Measurements from ENCODE around the gene KRT75. TPM values are rescaled to one million over a fixed set of nuclear protein-coding genes. Genes with fewer than 3 reads are reported as not detected.

Gene KRT75
- total RNA-seq, 1 experiment from 2014 or later: not detected

DNA sequence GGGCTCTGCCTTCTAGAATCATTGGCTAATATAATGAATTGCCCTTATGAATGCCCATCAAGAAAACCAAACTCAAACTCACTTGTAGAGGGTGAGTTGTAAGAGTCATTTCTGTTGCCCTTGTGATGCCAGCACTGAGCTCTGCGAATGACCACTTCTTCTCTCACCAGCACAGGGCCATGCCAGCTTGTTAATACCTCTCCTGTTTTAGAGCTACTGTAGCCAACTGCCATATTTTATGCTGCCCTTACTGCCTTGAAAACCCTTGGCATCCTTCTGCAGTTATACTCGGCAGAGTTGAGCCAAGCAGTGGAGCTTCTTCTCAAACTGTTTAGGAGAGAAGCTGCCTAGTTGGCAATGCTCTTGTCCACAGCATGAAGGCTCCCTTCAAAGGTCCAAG, 8.1 kb downstream of the KRT75 start:
- Mint-ChIP-seq H3K27me3 (ENCODE audit: low read depth) (peaks cover 2% of the 10 kb centered on the region), H3K4me1 (peaks cover 5% of the 10 kb centered on the region; the same call in 1 of the 2 replicates), H3K4me3 (no peak overlapping the region), H3K36me3 (no peaks in the 10 kb centered on the region), H3K9me3 (peaks cover 7% of the 10 kb centered on the region), H3K27ac (no peak overlapping the region)
- POLR2A ChIA-PET: no interaction called here
- CTCF ChIA-PET: interaction anchor here (0.8 to 1.3 kb wide), 4 partner anchors 12 to 444 kb away, joined by 3 to 4 read pairs (median 3); no protein-coding TSS in a partner anchor
- TF ChIP-seq, protein P1, sequence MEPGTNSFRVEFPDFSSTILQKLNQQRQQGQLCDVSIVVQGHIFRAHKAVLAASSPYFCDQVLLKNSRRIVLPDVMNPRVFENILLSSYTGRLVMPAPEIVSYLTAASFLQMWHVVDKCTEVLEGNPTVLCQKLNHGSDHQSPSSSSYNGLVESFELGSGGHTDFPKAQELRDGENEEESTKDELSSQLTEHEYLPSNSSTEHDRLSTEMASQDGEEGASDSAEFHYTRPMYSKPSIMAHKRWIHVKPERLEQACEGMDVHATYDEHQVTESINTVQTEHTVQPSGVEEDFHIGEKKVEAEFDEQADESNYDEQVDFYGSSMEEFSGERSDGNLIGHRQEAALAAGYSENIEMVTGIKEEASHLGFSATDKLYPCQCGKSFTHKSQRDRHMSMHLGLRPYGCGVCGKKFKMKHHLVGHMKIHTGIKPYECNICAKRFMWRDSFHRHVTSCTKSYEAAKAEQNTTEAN (CRISPR knock-in tag; IDR thresholded peaks at IDR 0.05): no peak
- TF ChIP-seq, protein P2, sequence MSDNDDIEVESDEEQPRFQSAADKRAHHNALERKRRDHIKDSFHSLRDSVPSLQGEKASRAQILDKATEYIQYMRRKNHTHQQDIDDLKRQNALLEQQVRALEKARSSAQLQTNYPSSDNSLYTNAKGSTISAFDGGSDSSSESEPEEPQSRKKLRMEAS (CRISPR knock-in tag; IDR thresholded peaks at IDR 0.05): no peak
- TF ChIP-seq SMAD4 (CRISPR knock-in tag; IDR thresholded peaks at IDR 0.05): no peak
- no peak for TF ChIP-seq ELF4 (CRISPR knock-in tag; IDR thresholded peaks at IDR 0.05; ENCODE audit: low read depth)
- TF ChIP-seq, protein P3, sequence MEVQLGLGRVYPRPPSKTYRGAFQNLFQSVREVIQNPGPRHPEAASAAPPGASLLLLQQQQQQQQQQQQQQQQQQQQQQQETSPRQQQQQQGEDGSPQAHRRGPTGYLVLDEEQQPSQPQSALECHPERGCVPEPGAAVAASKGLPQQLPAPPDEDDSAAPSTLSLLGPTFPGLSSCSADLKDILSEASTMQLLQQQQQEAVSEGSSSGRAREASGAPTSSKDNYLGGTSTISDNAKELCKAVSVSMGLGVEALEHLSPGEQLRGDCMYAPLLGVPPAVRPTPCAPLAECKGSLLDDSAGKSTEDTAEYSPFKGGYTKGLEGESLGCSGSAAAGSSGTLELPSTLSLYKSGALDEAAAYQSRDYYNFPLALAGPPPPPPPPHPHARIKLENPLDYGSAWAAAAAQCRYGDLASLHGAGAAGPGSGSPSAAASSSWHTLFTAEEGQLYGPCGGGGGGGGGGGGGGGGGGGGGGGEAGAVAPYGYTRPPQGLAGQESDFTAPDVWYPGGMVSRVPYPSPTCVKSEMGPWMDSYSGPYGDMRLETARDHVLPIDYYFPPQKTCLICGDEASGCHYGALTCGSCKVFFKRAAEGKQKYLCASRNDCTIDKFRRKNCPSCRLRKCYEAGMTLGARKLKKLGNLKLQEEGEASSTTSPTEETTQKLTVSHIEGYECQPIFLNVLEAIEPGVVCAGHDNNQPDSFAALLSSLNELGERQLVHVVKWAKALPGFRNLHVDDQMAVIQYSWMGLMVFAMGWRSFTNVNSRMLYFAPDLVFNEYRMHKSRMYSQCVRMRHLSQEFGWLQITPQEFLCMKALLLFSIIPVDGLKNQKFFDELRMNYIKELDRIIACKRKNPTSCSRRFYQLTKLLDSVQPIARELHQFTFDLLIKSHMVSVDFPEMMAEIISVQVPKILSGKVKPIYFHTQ (CRISPR knock-in tag; IDR thresholded peaks at IDR 0.05): no peak
- TF ChIP-seq, protein P4, sequence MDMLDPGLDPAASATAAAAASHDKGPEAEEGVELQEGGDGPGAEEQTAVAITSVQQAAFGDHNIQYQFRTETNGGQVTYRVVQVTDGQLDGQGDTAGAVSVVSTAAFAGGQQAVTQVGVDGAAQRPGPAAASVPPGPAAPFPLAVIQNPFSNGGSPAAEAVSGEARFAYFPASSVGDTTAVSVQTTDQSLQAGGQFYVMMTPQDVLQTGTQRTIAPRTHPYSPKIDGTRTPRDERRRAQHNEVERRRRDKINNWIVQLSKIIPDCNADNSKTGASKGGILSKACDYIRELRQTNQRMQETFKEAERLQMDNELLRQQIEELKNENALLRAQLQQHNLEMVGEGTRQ (CRISPR knock-in tag; IDR thresholded peaks at IDR 0.05): no peak
- no peak for TF ChIP-seq NR2C2 (CRISPR knock-in tag; IDR thresholded peaks at IDR 0.05)
- DNase-seq (ENCODE audit: low spot score) (no peak), ATAC-seq (no peak)

DNA sequence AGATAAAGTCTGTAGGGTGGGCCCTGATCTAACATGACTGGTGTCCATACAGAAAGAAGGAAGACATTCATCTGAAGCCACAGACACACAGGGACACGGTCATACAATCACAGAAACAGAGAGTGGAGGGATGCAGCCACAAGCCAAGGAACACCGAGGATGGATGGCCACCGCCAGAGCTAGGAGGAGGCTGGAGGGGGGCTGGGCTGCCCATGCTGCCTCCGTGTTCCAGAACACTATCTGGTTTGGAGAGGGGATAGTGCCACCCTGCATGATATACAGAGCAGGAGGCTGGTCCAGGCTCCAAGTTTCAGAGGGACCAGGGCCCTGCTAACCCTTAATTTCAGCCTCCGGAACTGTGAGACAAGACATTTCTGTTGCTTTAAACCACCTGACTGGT, 8.7 kb downstream of the KRT75 start:
- no peak overlapping the region for H3K27ac Mint-ChIP-seq
- ChIA-PET POLR2A (no interaction called here), CTCF (interaction anchor here (0.8 to 1.3 kb wide), 2 partner anchors 21 to 445 kb away, joined by 3 read pairs; no protein-coding TSS in a partner anchor)
- H3K4me1 Mint-ChIP-seq: peaks cover 5% of the 10 kb centered on the region; the same call in 1 of the 2 replicates
- DNase-seq (ENCODE audit: low spot score): no peak
- H3K9me3 Mint-ChIP-seq: peaks cover 7% of the 10 kb centered on the region
- H3K36me3 Mint-ChIP-seq: no peaks in the 10 kb centered on the region
- H3K4me3 Mint-ChIP-seq: no peak overlapping the region
- peaks cover 2% of the 10 kb centered on the region for H3K27me3 Mint-ChIP-seq (ENCODE audit: low read depth)
- no peak for ATAC-seq
- TF ChIP-seq KAT7 (CRISPR knock-in tag; IDR thresholded peaks at IDR 0.05; ENCODE audit: borderline replicate concordance): no peak
- TF ChIP-seq, protein P5, sequence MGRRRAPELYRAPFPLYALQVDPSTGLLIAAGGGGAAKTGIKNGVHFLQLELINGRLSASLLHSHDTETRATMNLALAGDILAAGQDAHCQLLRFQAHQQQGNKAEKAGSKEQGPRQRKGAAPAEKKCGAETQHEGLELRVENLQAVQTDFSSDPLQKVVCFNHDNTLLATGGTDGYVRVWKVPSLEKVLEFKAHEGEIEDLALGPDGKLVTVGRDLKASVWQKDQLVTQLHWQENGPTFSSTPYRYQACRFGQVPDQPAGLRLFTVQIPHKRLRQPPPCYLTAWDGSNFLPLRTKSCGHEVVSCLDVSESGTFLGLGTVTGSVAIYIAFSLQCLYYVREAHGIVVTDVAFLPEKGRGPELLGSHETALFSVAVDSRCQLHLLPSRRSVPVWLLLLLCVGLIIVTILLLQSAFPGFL (CRISPR knock-in tag; IDR thresholded peaks at IDR 0.05; ENCODE audit: borderline replicate concordance): no peak
- no peak for TF ChIP-seq ZNF232 (CRISPR knock-in tag; IDR thresholded peaks at IDR 0.05)
- TF ChIP-seq NR1H2 (CRISPR knock-in tag; IDR thresholded peaks at IDR 0.05): no peak
- no peak for TF ChIP-seq CREB1 (CRISPR knock-in tag; IDR thresholded peaks at IDR 0.05)
- no peak for TF ChIP-seq NFE2L1 (CRISPR knock-in tag; IDR thresholded peaks at IDR 0.05)
- no peak for TF ChIP-seq MYBL2 (CRISPR knock-in tag; IDR thresholded peaks at IDR 0.05)
- TF ChIP-seq FOXK1 (CRISPR knock-in tag; IDR thresholded peaks at IDR 0.05): no peak
- TF ChIP-seq, protein P6, sequence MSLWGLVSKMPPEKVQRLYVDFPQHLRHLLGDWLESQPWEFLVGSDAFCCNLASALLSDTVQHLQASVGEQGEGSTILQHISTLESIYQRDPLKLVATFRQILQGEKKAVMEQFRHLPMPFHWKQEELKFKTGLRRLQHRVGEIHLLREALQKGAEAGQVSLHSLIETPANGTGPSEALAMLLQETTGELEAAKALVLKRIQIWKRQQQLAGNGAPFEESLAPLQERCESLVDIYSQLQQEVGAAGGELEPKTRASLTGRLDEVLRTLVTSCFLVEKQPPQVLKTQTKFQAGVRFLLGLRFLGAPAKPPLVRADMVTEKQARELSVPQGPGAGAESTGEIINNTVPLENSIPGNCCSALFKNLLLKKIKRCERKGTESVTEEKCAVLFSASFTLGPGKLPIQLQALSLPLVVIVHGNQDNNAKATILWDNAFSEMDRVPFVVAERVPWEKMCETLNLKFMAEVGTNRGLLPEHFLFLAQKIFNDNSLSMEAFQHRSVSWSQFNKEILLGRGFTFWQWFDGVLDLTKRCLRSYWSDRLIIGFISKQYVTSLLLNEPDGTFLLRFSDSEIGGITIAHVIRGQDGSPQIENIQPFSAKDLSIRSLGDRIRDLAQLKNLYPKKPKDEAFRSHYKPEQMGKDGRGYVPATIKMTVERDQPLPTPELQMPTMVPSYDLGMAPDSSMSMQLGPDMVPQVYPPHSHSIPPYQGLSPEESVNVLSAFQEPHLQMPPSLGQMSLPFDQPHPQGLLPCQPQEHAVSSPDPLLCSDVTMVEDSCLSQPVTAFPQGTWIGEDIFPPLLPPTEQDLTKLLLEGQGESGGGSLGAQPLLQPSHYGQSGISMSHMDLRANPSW (CRISPR knock-in tag; conservative IDR thresholded peaks at IDR 0.05; ENCODE audit: low read depth): no peak
- TF ChIP-seq ZNF416 (CRISPR knock-in tag; IDR thresholded peaks at IDR 0.05): no peak
- no peak for TF ChIP-seq ZBTB21 (CRISPR knock-in tag; IDR thresholded peaks at IDR 0.05; ENCODE audit: borderline replicate concordance)
- TF ChIP-seq, protein P7, sequence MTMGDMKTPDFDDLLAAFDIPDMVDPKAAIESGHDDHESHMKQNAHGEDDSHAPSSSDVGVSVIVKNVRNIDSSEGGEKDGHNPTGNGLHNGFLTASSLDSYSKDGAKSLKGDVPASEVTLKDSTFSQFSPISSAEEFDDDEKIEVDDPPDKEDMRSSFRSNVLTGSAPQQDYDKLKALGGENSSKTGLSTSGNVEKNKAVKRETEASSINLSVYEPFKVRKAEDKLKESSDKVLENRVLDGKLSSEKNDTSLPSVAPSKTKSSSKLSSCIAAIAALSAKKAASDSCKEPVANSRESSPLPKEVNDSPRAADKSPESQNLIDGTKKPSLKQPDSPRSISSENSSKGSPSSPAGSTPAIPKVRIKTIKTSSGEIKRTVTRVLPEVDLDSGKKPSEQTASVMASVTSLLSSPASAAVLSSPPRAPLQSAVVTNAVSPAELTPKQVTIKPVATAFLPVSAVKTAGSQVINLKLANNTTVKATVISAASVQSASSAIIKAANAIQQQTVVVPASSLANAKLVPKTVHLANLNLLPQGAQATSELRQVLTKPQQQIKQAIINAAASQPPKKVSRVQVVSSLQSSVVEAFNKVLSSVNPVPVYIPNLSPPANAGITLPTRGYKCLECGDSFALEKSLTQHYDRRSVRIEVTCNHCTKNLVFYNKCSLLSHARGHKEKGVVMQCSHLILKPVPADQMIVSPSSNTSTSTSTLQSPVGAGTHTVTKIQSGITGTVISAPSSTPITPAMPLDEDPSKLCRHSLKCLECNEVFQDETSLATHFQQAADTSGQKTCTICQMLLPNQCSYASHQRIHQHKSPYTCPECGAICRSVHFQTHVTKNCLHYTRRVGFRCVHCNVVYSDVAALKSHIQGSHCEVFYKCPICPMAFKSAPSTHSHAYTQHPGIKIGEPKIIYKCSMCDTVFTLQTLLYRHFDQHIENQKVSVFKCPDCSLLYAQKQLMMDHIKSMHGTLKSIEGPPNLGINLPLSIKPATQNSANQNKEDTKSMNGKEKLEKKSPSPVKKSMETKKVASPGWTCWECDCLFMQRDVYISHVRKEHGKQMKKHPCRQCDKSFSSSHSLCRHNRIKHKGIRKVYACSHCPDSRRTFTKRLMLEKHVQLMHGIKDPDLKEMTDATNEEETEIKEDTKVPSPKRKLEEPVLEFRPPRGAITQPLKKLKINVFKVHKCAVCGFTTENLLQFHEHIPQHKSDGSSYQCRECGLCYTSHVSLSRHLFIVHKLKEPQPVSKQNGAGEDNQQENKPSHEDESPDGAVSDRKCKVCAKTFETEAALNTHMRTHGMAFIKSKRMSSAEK (CRISPR knock-in tag; IDR thresholded peaks at IDR 0.05; ENCODE audit: borderline replicate concordance): no peak
- TF ChIP-seq ZNF219 (CRISPR knock-in tag; IDR thresholded peaks at IDR 0.05; ENCODE audit: borderline replicate concordance): no peak
- TF ChIP-seq, protein P8, sequence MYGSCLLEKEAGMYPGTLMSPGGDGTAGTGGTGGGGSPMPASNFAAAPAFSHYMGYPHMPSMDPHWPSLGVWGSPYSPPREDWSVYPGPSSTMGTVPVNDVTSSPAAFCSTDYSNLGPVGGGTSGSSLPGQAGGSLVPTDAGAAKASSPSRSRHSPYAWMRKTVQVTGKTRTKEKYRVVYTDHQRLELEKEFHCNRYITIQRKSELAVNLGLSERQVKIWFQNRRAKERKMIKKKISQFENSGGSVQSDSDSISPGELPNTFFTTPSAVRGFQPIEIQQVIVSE (CRISPR knock-in tag; IDR thresholded peaks at IDR 0.05; ENCODE audit: borderline replicate concordance): no peak
